Thyroid gland (tissue), 4 donors: Measurements from ENCODE around the gene CHST8.

Experiments used
- CTCF ChIP-seq, 6 experiments: fragments of 200-600 bp in 3 of 6; fragments of 450-650 bp in 3 of 6; sonication (generic) in 3 of 6; IDR thresholded peaks; one replicate each; pipeline ENCODE4 v1.5.1; 2016 to 2019; ENCODE audit warnings: antibody characterized with exemption in 6 of 6, mild to moderate bottlenecking in 2 of 6, inconsistent platforms in 1 of 6, moderate library complexity in 1 of 6
- POLR2A ChIP-seq, 2 donors: fragments of 450-650 bp; IDR thresholded peaks; one replicate each; pipeline ENCODE4 v1.6.1; 2017; ENCODE audit warnings: antibody characterized with exemption in 2 of 2, mild to moderate bottlenecking in 2 of 2, moderate library complexity in 1 of 2

GRCh38 chr19:33714149-33714548 is 92.4 kb downstream of the CHST8 start:
- TF ChIP-seq CTCF (IDR thresholded peaks at IDR 0.05) (no peak), POLR2A (IDR thresholded peaks at IDR 0.05) (no peak)
